Fibroblast of lung (primary cell): Measurements from ENCODE around the gene IL31RA.

Source experiments
- EZH2 ChIP-seq: IDR thresholded peaks from 2 replicates; pipeline ENCODE4 v1.5.1; 2012; ENCODE audit warnings: low read length, control low read depth, mild to moderate bottlenecking; ENCODE audit errors: missing control alignments
- TF ChIP-seq, protein P1 (sequence below), 2 donors: IDR thresholded peaks in 1 of 2; conservative IDR thresholded peaks in 1 of 2; 1 replicate in 1 of 2; 2 replicates in 1 of 2; pipeline ENCODE4 v1.5.1; 2011 to 2012; ENCODE audit warnings: low read length in 2 of 2, control low read depth in 1 of 2, inconsistent platforms in 1 of 2, low read depth in 1 of 2, mild to moderate bottlenecking in 1 of 2

DNA sequence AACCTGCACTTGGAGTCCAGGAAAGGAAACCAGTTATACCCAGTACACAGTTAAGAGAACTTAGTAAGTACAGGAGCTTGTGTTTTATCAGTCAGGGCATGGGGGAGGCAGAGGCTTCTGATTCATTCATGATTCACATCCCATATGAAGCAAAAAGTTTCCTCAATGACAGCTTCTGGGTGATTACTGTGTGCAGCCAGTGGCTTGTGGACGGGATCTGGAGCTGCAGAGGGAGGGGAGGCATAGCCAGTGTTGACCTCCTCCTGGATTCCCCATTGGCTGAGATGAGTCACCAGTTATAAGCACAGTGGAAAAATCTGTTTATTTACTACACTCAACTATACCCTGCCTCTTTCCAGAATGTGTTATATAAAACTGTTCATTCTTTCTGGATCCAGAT lies 17.7 kb downstream of the IL31RA start:
- TF ChIP-seq, protein P1, sequence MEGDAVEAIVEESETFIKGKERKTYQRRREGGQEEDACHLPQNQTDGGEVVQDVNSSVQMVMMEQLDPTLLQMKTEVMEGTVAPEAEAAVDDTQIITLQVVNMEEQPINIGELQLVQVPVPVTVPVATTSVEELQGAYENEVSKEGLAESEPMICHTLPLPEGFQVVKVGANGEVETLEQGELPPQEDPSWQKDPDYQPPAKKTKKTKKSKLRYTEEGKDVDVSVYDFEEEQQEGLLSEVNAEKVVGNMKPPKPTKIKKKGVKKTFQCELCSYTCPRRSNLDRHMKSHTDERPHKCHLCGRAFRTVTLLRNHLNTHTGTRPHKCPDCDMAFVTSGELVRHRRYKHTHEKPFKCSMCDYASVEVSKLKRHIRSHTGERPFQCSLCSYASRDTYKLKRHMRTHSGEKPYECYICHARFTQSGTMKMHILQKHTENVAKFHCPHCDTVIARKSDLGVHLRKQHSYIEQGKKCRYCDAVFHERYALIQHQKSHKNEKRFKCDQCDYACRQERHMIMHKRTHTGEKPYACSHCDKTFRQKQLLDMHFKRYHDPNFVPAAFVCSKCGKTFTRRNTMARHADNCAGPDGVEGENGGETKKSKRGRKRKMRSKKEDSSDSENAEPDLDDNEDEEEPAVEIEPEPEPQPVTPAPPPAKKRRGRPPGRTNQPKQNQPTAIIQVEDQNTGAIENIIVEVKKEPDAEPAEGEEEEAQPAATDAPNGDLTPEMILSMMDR (conservative IDR thresholded peaks at IDR 0.05 in 1 of 2, IDR thresholded peaks at IDR 0.05 in 1 of 2; ENCODE audit: low read depth in 1 of 2, low read length in 2 of 2), result no peak
- TF ChIP-seq EZH2, result no peak
